Stimulated activated CD4-positive, alpha-beta T cell treated with anti-CD3 and anti-CD28 coated beads, Interleukin-15, amount 100 ng/mL, for 1 hour (primary cell): ENCODE data around the gene FRG2C.
"Not testable (repeated sequence)": the region's sequence is repeated elsewhere in the genome, so short reads cannot be mapped to it uniquely, and the experiment has no call there.

Experiments used
- DNase-seq, 2 donors: peaks; one replicate each; pipeline ENCODE4 v3.0.0-alpha.2; 2020; ENCODE audit warnings: low read depth in 1 of 2, low spot score in 1 of 2

The FRG2C gene

DNA sequence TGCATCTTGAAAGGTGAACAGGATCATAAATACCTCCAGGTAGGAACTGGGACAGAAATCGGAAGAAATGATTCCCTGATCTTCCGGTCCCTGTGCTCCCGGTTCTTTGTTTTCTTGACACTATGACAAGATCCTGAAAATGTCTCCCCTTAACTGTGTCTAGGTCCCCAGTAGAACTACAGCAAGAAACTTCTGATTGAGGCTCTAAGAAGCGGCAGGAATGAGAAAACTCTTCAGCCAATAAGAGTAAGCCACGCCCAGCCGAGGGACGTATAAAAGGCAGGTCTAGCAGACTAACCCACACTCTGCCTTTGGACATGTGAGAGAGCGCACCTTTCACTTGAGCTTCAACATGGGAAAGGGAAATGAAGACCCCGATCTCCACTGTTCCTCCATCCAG is at the start of gene FRG2C:
Gene FRG2C (plus strand): TSS at position 301 of the 400 bp plus-strand sequence. CDS start 52 bp downstream, at position 353.
- DNase-seq: not testable (repeated sequence)

- DNase-seq: not testable (repeated sequence)
These were observed 45.3 kb upstream of the FRG2C start for GRCh38 chr3:75618666-75619305.

GRCh38 chr3:75619481-75620031 is 44.6 kb upstream of the FRG2C start:
- not testable (repeated sequence) for DNase-seq

DNA sequence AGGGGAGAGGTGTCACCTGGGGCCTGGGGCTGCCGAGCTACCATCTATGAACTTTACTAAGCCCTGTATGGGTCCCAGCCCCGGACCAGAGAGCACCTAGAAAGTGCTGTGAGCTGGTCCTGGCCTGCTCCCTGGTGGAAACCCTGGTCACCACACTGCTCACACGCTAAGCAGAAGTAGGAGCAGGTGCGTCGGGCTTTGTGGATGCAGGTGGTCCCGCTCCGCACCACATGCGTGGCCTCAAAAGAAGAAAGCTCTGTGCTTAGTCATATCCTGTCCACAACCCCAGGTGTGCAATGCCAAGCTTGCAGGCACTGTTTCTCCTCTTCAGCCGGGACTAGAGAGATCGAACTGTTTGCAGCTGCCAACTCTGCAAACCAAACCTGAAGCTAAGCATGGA is 42.4 kb upstream of the FRG2C start:
- not testable (repeated sequence) for DNase-seq

DNA sequence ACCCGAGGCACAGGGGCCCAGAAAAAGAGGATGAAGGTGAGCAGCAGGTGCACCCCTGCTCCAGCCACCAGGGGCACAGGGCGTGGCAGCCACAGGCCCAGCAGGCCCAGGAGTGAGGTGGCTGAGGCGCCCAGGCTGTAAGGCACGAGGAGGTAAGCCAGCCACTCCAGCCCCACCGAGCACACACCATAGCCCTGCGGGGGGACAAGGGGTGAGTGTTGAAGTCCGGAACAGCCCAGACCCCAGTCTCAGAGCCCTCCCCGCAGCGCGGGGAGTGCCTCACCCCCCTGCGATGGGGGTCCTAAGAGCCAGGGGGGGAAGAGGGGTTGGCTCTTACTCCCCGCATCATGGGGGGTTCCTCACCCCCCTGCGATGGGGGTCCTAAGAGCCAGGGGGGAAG is 40.5 kb upstream of the FRG2C start:
- not testable (repeated sequence) for DNase-seq

DNA sequence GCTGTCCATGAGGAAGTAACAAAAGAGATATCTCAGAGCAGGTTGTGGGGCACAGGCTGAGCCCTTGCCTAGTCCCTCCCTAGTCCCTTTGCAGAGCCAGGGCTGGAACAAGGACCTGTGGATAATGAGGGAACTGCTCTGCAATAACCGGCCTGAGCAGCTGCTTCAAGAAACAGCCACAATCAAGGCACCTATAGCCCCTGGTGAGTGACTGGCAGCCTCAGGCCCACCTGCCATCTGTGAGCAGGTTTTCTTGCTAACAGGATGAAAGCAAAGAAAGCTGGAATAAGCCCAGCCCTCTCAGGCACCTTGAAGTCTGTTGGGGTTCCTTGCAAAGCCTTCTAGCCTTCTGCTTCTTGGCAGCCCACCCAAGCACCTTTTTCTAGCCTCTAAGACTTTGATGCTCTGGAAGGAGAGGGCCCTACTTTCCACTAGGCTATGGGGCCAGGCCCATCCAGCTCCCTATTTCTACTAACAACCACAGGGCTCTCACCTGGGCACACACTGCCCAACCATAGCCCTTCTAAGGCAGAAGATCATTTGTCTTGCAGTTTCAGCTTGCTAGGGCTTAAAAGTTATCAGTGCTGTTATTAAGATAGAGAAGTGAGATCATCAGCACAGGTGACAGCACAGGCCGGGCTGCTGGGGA is 33.1 kb upstream of the FRG2C start:
- DNase-seq: not testable (repeated sequence)

DNA sequence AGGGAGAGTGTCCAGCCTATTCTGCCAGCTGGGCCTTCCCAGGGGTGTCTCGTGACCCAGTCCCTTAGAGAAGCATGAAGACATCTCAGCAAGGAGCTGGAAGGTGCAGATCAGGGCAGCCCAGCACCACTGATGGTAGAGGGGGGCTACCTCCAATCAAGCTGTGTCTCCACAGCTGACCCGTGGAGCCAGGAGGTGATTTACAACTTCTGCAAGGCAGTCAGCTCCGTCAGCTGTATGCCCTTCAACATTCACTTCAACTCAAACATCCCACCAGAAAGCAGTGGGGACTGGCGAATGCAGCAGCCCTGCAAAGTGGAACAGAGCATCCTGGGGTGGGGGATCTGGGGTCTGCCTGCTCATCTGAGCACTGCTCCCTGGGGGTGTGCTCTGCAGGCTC is 32.6 kb upstream of the FRG2C start:
- no peak for DNase-seq

GRCh38 chr3:75638947-75639346 is 25.2 kb upstream of the FRG2C start:
- DNase-seq: not testable (repeated sequence)

- not testable (repeated sequence) for DNase-seq
These were observed 23.0 kb upstream of the FRG2C start for GRCh38 chr3:75641107-75641517.

DNA sequence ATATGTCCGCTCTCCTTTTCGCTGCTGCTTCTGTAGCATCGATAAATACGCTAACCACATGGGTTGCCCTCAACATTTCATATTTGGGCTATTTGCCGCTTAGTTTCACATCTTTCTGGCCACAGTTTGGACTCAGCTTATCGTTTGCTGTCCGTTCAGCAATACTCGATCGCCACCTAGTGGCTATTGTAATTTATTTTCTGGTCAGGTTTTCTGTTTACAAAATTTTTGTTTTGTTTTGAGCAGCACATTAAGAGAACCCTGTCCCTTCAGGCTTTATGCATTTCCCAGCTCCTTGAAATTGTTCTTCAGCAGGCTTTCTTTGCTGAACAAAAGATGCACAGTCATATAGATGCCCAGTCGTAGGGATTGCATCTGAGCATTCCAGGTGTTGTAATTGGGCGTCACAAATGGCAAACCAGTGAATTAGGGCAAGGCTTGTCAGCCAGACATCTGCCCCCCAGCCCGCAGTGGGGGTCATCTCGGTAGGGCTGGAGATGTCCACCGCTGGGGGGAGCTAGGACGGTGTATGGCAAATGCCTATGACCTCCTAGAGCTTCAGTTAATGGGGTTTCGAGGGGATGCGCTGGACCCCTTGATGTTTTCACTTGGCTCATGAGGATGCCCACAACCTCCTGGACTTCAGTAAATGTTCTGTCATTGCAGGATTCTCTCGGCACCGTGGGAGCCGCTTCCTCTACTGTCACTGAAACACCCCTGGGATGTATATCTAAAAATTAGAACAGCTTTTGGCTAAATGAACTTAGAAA is 20.9 kb upstream of the FRG2C start:
- DNase-seq: not testable (repeated sequence)

- not testable (repeated sequence) for DNase-seq
These were observed 18.6 kb upstream of the FRG2C start for GRCh38 chr3:75645548-75645947.

GRCh38 chr3:75650191-75650590 is 13.9 kb upstream of the FRG2C start:
- DNase-seq: no peak

- DNase-seq: not testable (repeated sequence)
These were observed 8.8 kb upstream of the FRG2C start for GRCh38 chr3:75655101-75655904.

DNA sequence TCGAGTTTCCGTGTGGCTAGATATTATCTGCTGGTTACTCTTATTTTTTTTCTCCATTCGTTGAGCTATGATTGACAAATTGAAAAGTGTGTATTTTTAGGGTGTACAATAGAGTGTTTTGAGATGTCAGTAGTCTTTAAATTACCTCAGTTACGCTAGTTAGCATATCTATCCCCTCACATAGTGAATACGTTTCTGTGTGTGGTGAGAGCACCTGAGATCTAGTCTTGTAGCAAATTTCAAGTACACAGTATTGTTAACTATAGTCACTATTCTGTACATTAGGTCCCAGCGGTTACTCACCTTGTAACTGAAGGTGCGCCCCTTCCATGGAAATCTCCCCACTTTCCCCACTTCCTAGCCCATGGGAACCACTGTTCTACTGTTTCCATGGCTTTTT is 8.2 kb upstream of the FRG2C start:
- DNase-seq: not testable (repeated sequence)

- not testable (repeated sequence) for DNase-seq
These were observed 5.6 kb upstream of the FRG2C start for GRCh38 chr3:75658411-75659107.

- not testable (repeated sequence) for DNase-seq
These were observed 5.1 kb upstream of the FRG2C start for GRCh38 chr3:75659108-75659433.

DNA sequence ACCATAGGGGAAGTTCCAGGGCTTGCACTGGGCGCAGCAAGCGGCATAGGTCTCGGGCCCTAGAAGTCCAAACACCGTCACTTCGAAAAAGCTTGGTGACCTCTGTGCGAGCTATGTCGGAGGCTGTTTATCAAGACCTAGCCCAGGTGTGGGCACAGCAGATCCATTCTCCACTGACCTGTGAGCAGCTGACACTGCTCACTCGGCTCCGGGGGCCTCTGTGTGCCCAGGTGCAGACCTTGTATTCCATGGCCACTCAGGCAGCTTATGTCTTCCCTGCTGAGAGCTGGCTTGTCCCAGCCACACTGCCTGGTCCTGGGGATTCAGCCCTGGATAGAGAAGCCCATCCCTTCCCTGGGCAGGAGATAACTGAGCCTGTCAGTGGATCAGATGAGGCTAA is 1.5 kb downstream of the FRG2C start:
- DNase-seq: not testable (repeated sequence)

DNA sequence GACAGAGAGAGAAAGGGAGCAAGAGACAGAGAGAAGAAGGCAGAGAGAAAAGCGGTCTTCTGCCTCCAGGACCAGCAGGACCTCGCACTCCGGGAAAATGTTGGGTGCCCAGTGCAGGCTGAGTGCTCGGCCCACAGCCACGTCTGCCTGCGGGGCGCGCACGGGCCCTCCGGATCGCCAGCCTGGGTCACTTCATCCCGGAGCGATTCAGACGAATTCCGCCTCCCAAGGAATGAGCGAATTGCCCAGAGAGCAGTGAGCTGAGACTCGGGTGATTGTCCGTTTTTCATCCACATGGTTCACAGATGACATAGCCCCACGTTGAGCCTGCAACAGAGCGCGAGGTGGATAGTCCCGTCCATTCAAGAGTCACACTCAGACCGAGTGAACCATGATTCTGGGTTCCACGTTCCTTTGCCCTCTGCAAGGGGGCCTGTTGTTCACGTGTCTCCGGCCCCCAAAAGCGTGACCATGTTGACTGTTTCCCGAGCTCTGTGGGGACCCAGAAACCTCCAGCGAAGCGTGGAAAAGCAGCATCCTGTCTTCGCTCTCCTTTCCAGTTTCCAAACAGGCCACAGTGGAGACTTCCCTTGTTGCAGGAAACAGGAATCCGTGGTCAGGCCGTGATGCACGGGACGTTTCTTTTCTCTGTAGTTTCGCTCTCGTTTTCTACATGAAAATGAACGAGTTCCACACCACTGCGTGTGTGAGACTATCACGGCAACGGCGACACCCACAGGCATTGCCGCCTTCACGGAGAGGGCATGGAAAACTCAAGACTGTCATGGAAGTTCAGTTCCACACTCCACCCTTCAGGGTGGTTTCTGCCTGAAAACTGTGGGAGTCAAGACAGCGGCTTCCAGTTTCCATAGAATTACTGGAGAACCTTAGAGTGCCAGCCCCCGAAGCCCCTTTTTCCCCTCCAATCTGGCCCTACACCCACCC is 3.9 kb downstream of the FRG2C start:
- not testable (repeated sequence) for DNase-seq

- peak; percentile 28 to 43 for DNase-seq
These were observed 4.7 kb downstream of the FRG2C start for GRCh38 chr3:75668759-75669347.
